HepG2 (cell line): Measurements from ENCODE around the gene AGRP. TPM values are rescaled to one million over a fixed set of nuclear protein-coding genes. Genes with fewer than 3 reads are reported as not detected.

Experiments used
- AGO2 ChIP-seq: fragments of 200-400 bp; formaldehyde crosslinking; optimal IDR thresholded peaks from 2 replicates; pipeline ENCODE3; 2017; ENCODE audit warnings: mild to moderate bottlenecking, low read depth, low read length, moderate library complexity
- BCL3 ChIP-seq: sonication (generic); formaldehyde crosslinking; IDR thresholded peaks from 2 replicates; pipeline ENCODE4 v1.5.1; 2020; ENCODE audit warnings: mild to moderate bottlenecking, missing genetic modification reagents, moderate library complexity
- CHCHD3 ChIP-seq: sonication (generic); formaldehyde crosslinking; IDR thresholded peaks from 2 replicates; pipeline ENCODE4 v1.8.0; 2022; ENCODE audit warnings: mild to moderate bottlenecking, missing genetic modification reagents, moderate library complexity
- ESRRA ChIP-seq: sonication (generic); formaldehyde crosslinking; IDR thresholded peaks from 2 replicates; pipeline ENCODE4 v1.5.1; 2020; ENCODE audit warnings: mild to moderate bottlenecking, low read depth, missing genetic modification reagents
- KLF15 ChIP-seq: sonication (generic); formaldehyde crosslinking; IDR thresholded peaks from 2 replicates; pipeline ENCODE4 v1.8.1; 2023; ENCODE audit warnings: borderline replicate concordance, mild to moderate bottlenecking, inconsistent platforms, missing genetic modification reagents, mixed read lengths
- KMT2A ChIP-seq: sonication (generic); formaldehyde crosslinking; IDR thresholded peaks from 2 replicates; pipeline ENCODE4 v1.4.0; 2020; ENCODE audit warnings: missing genetic modification reagents
- NCOA1 ChIP-seq: sonication (generic); formaldehyde crosslinking; IDR thresholded peaks from 2 replicates; pipeline ENCODE4 v1.9.0; 2021; ENCODE audit warnings: missing genetic modification reagents
- PHF20 ChIP-seq: sonication (generic); formaldehyde crosslinking; IDR thresholded peaks from 2 replicates; pipeline ENCODE4 v1.5.0; 2020; ENCODE audit warnings: mild to moderate bottlenecking, missing genetic modification reagents
- RBM22 ChIP-seq: fragments of 200-400 bp; formaldehyde crosslinking; optimal IDR thresholded peaks from 2 replicates; pipeline ENCODE3; 2017; ENCODE audit warnings: mild to moderate bottlenecking, low read length, moderate library complexity
- SOX5 ChIP-seq: IDR thresholded peaks from 2 replicates; pipeline ENCODE4 v1.6.1; 2016; ENCODE audit warnings: borderline replicate concordance
- ZBTB7B ChIP-seq: sonication (generic); formaldehyde crosslinking; IDR thresholded peaks from 2 replicates; pipeline ENCODE4 v1.4.0; 2020; ENCODE audit warnings: missing genetic modification reagents
- ZNF121 ChIP-seq: sonication (generic); formaldehyde crosslinking; IDR thresholded peaks from 2 replicates; pipeline ENCODE4 v1.5.0; 2020; ENCODE audit warnings: mild to moderate bottlenecking, missing genetic modification reagents
- ZNF263 ChIP-seq: sonication (generic); formaldehyde crosslinking; IDR thresholded peaks from 2 replicates; pipeline ENCODE4 v1.4.0; 2020; ENCODE audit warnings: missing genetic modification reagents
- ZNF501 ChIP-seq: sonication (generic); formaldehyde crosslinking; IDR thresholded peaks from 2 replicates; pipeline ENCODE4 v1.5.1; 2020; ENCODE audit warnings: mild to moderate bottlenecking, moderate library complexity, missing genetic modification reagents
- ZNF510 ChIP-seq: sonication (generic); formaldehyde crosslinking; IDR thresholded peaks from 2 replicates; pipeline ENCODE4 v1.4.0; 2020; ENCODE audit warnings: low read depth, mild to moderate bottlenecking, missing genetic modification reagents
- ZNF563 ChIP-seq: sonication (generic); formaldehyde crosslinking; IDR thresholded peaks from 2 replicates; pipeline ENCODE4 v1.8.0; 2022; ENCODE audit warnings: mild to moderate bottlenecking, moderate library complexity, missing genetic modification reagents
- ZNF569 ChIP-seq: sonication (generic); formaldehyde crosslinking; IDR thresholded peaks from 2 replicates; pipeline ENCODE4 v1.5.0; 2020; ENCODE audit warnings: mild to moderate bottlenecking, missing genetic modification reagents, moderate library complexity, borderline replicate concordance
- ZNF777 ChIP-seq: sonication (generic); formaldehyde crosslinking; IDR thresholded peaks from 2 replicates; pipeline ENCODE4 v1.4.0; 2020; ENCODE audit warnings: missing genetic modification reagents
- ZNF800 ChIP-seq: sonication (generic); formaldehyde crosslinking; IDR thresholded peaks from 2 replicates; pipeline ENCODE4 v1.4.0; 2020; ENCODE audit warnings: missing genetic modification reagents
- ZNF841 ChIP-seq: sonication (generic); formaldehyde crosslinking; IDR thresholded peaks from 2 replicates; pipeline ENCODE4 v1.8.1; 2023; ENCODE audit warnings: missing genetic modification reagents, borderline replicate concordance
- polyA plus RNA-seq, 8 experiments: library from polyadenylated mRNA; depleted of rRNA in 3 of 8; stranded (reverse) in 7 of 8; unstranded in 1 of 8; fragments of >200 nt; fragmentation: Illumina TruSeq in 4 of 8; extraction: Trizol in 4 of 8; gene quantifications; 2 replicates each; pipeline versions ENCODE4 v1.2.1 to v1.2.3, GENCODE V29; 2011 to 2016; ENCODE audit warnings: low read depth in 4 of 8, missing spikeins in 1 of 8, mixed read lengths in 1 of 8; ENCODE audit not compliant: insufficient read depth in 1 of 8
- total RNA-seq, 5 experiments: library from RNA; depleted of rRNA; stranded (reverse); fragments of >200 nt; fragmentation: Illumina TruSeq; extraction: Trizol; gene quantifications; 2 replicates each; pipeline ENCODE4 v1.2.3, GENCODE V29; 2016; ENCODE audit warnings: low read depth in 1 of 5
- TF ChIP-seq, protein P1 (sequence below): sonication (generic); formaldehyde crosslinking; conservative IDR thresholded peaks from 2 replicates; pipeline ENCODE4 v1.4.0; 2020; ENCODE audit warnings: missing genetic modification reagents
- TF ChIP-seq, protein P2 (sequence below): sonication (generic); formaldehyde crosslinking; conservative IDR thresholded peaks from 2 replicates; pipeline ENCODE4 v1.8.0; 2022; ENCODE audit warnings: low read depth, missing genetic modification reagents

Gene AGRP
- total and polyA plus RNA-seq, 2 of the 13 experiments (the other 11 are each of a cell fraction or from before 2014, with no cell fraction given) = not detected

DNA sequence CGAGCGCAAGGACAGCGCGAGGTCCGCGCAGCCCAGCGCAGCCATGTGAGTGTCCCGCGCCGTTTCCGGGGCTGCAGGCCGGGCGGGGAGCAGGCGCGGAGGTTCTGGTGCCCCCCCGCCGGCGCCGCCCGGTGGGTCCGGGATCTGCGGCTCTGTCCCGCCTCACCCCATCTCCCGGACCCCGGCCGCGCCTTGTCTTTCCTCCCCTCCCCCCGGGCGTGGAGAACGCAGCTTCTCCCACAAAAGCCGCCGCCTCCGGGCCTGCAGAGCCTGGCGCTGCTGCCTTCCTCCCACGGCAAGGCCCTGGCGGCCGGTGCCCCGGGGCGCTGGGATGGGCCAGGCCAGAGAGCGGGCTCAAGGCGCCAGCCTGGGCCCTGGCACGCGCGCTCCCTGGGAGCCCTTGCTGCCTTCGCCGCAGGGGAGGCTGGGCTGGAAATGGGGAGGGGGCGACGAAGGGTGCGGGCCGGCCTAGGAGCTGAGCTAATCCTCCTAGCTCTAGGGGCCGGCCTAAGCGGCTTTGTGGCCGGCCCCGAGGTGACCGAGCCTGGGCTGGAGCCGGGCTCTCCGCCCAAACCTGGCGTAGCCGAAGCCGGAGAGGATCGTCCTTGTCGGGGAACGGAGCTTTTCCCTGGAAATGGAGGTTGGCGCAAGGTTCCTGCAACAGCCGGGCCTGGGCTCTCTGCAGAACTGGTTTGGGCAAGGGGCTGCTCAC lies 45.7 kb upstream of the AGRP start (continued):
- 0 out of 2 replicates have a peak, but pooled peaks have one; percentile 9 for TF ChIP-seq ZNF263
- TF ChIP-seq, protein P1, sequence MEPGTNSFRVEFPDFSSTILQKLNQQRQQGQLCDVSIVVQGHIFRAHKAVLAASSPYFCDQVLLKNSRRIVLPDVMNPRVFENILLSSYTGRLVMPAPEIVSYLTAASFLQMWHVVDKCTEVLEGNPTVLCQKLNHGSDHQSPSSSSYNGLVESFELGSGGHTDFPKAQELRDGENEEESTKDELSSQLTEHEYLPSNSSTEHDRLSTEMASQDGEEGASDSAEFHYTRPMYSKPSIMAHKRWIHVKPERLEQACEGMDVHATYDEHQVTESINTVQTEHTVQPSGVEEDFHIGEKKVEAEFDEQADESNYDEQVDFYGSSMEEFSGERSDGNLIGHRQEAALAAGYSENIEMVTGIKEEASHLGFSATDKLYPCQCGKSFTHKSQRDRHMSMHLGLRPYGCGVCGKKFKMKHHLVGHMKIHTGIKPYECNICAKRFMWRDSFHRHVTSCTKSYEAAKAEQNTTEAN = peak; percentile 9; the same call in 1 of the 2 replicates
- no peak for TF ChIP-seq ZNF510
- TF ChIP-seq KLF15 (CRISPR knock-in tag) = peak; percentile 40; the same call in 1 of the 2 replicates
- TF ChIP-seq ZNF121 (CRISPR knock-in tag) = peak; percentile 89
- TF ChIP-seq ZNF569 (CRISPR knock-in tag) = no peak
- TF ChIP-seq RBM22 = no peak
- no peak for TF ChIP-seq NCOA1
- TF ChIP-seq ESRRA (CRISPR knock-in tag) = 0 out of 2 replicates have a peak, but pooled peaks have one; percentile 33
- peak; percentile 84; the same call in 1 of the 2 replicates for TF ChIP-seq BCL3
- TF ChIP-seq ZNF800 (CRISPR knock-in tag) = peak; percentile 83
- TF ChIP-seq ZBTB7B (CRISPR knock-in tag) = no peak
- TF ChIP-seq PHF20 = peak; percentile 46; the same call in 1 of the 2 replicates
- TF ChIP-seq AGO2 = peak; percentile 56
- no peak for TF ChIP-seq ZNF841 (CRISPR knock-in tag)
- TF ChIP-seq KMT2A (CRISPR knock-in tag) = peak; percentile 47; the same call in 1 of the 2 replicates
- no peak for TF ChIP-seq SOX5 (CRISPR knock-in tag)
- TF ChIP-seq ZNF777 (CRISPR knock-in tag) = peak; percentile 47; the same call in 1 of the 2 replicates
- TF ChIP-seq ZNF563 (CRISPR knock-in tag) = peak; percentile 26; the same call in 1 of the 2 replicates
- peak; percentile 43; the same call in 1 of the 2 replicates for TF ChIP-seq ZNF501 (CRISPR knock-in tag)
- no peak; the same call in 1 of the 2 replicates for TF ChIP-seq CHCHD3 (CRISPR knock-in tag)
- TF ChIP-seq, protein P2, sequence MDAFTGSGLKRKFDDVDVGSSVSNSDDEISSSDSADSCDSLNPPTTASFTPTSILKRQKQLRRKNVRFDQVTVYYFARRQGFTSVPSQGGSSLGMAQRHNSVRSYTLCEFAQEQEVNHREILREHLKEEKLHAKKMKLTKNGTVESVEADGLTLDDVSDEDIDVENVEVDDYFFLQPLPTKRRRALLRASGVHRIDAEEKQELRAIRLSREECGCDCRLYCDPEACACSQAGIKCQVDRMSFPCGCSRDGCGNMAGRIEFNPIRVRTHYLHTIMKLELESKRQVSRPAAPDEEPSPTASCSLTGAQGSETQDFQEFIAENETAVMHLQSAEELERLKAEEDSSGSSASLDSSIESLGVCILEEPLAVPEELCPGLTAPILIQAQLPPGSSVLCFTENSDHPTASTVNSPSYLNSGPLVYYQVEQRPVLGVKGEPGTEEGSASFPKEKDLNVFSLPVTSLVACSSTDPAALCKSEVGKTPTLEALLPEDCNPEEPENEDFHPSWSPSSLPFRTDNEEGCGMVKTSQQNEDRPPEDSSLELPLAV = no peak
